Measurements from ENCODE around the gene TBL3. TPM values are rescaled to one million over a fixed set of nuclear protein-coding genes. Genes with fewer than 3 reads are reported as not detected.

TBL3 gene
- total RNA-seq, 2 experiments from 2014 or later, result 29.4 to 30.7 TPM

DNA sequence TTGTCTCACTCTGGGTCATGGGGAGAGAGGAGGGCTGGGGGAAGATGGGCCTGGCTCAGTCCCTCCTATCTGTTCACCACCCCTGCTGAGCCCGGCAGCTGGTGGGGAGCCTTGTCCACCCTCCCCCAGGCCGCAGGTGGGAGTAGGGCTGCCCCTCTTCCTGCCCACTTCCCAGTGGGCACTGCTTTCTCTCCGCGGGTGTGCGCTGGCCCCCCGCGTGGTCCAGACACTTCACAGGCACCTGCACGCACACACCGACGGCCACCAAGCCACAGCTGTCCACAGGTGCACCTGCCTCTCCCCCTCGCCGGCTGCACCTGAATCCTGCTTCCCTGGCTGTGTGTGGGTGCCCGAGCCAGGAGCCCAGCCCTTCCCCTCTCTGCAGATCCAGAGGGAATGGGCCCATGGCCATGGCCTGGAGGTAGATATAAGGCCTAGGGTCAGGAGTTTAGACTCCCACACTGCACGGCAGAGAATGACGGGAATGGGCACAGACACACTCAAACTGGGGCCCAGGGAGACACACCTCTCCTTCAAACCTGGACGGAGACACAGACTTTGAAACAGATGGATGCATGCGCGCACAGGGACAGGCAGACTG lies 56.9 kb downstream of the TBL3 start:
- DNase-seq, result no peak
- Mint-ChIP-seq H3K27me3 (peaks cover 11% of the 10 kb centered on the region), H3K9me3 (no peaks in the 10 kb centered on the region), H3K4me1 (peaks cover 7% of the 10 kb centered on the region), H3K36me3 (no peaks in the 10 kb centered on the region), H3K4me3 (no peak overlapping the region), H3K27ac (no peak overlapping the region)
- POLR2A ChIA-PET, result interaction anchor here (0.8 kb wide), 1 partner anchor 127 kb away, joined by 3 read pairs; the partner anchor contains the start of gene TRAF7
- ATAC-seq (ENCODE audit: low read depth), result no peak

DNA sequence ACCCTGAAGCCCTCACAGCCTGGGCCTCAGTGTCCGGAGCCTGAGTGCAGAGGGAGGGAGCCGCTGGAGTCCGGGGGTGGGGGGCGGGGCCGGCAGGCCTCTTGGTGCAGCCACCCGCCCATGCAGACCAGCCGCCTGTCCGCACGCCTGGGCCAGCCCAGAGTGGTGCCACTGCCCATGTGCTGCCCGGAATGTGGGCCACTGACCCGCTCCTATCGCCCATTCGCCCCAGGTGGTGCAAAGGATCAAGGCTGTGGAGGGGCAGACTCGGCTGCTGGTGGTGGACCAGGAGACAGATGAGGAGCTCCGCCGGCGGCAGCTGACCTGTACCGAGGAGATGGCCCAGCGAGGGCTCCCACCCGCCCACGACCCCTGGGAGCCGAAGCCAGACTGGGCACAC lies 57.5 kb downstream of the TBL3 start:
- no peak overlapping the region for H3K27ac Mint-ChIP-seq
- no peaks in the 10 kb centered on the region for H3K36me3 Mint-ChIP-seq
- no peaks in the 10 kb centered on the region for H3K9me3 Mint-ChIP-seq
- POLR2A ChIA-PET, result no interaction called here
- ATAC-seq (ENCODE audit: low read depth) (no peak), DNase-seq (no peak)
- peaks cover 3% of the 10 kb centered on the region for H3K4me1 Mint-ChIP-seq
- no peak overlapping the region for H3K4me3 Mint-ChIP-seq
- H3K27me3 Mint-ChIP-seq, result peaks cover 11% of the 10 kb centered on the region

DNA sequence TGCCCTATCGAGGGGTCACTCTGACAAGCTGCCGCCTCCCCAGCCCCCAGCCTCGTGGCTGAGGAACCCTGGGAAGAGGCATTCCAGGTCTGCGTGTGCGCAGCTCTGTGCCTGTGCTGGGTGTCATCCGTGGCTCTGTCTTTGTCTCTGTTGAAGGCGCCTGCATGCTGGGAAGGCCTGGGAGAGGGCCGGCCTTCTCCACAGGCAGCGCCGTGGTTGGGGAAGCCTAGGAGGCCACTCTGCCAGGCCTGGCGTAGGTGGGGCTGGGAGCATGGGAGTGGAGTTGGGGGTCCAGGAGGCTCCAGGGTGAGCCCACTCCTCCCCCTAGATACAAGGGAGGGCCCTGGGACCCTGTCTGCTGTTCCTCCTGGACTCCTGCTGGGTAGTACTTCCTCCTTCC lies 58.2 kb downstream of the TBL3 start:
- Mint-ChIP-seq H3K4me3 (no peak overlapping the region), H3K9me3 (no peaks in the 10 kb centered on the region), H3K36me3 (no peaks in the 10 kb centered on the region), H3K4me1 (peaks cover 3% of the 10 kb centered on the region), H3K27me3 (peaks cover 8% of the 10 kb centered on the region), H3K27ac (no peak overlapping the region)
- ATAC-seq (ENCODE audit: low read depth) (no peak), DNase-seq (no peak)
- POLR2A ChIA-PET, result no interaction called here

DNA sequence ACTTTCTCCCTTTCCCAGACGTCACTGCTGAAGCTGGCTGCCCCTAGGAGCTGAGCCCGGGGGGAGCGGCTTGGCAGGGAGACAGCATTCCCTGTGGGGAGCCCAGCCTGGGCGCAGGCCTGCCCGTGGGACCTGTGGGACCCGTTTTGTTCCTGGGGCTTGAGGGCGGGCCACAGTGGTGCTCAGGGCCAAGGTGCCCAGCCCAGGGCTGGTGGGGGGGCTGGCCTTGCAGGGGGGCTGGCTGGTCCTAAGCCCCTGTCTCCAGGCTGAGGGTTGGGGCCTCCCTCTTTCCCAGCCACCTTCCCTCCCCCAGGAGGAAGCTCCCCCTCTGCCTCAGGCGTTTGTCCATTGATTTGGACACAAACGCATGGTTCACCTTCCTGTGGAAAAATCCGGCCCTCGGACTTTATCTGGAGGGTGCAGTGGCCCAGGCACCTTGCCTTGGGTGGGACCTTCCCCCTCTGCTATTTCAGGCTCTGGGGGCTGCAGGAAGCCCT lies 59.3 kb downstream of the TBL3 start:
- ATAC-seq (ENCODE audit: low read depth) (no peak), DNase-seq (peak; percentile 25)
- Mint-ChIP-seq H3K27ac (no peak overlapping the region), H3K36me3 (no peaks in the 10 kb centered on the region), H3K4me3 (no peak overlapping the region), H3K27me3 (peaks cover 4% of the 10 kb centered on the region), H3K9me3 (no peaks in the 10 kb centered on the region), H3K4me1 (peaks cover 3% of the 10 kb centered on the region)
- POLR2A ChIA-PET, result interaction anchor here (1.3 kb wide), 1 partner anchor 124 kb away, joined by 4 read pairs; the partner anchor contains the start of gene TRAF7

Other genes with a start within 250 kb of the TBL3 start
- gene NME3, start 200.5 kb upstream of the TBL3 start, total RNA-seq, result 10 to 100 TPM; 58.1 to 60.9 TPM
- 10 to 100 TPM; 28.7 to 36.3 TPM for gene EME2, start 199.2 kb upstream of the TBL3 start, total RNA-seq
- 100 to 1,000 TPM in 1 of 2 experiments, 10 to 100 TPM in 1; 91.6 to 103 TPM for gene MRPS34, start 198.9 kb upstream of the TBL3 start, total RNA-seq
- 10 to 100 TPM; 67.8 to 74.1 TPM for gene SPSB3, start 189.5 kb upstream of the TBL3 start, total RNA-seq
- 10 to 100 TPM; 55.6 to 55.9 TPM for gene NUBP2, start 189.1 kb upstream of the TBL3 start, total RNA-seq
- gene IGFALS, start 178.3 kb upstream of the TBL3 start, total RNA-seq, result under 1 TPM; 0.23 to 0.55 TPM
- 10 to 100 TPM; 48.7 to 51.6 TPM for gene HAGH, start 145.2 kb upstream of the TBL3 start, total RNA-seq
- gene FAHD1, start 144.8 kb upstream of the TBL3 start, total RNA-seq, result 10 to 100 TPM; 12.0 to 12.2 TPM
- not detected for gene MEIOB, start 99.9 kb upstream of the TBL3 start, total RNA-seq
- gene HS3ST6, start 53.6 kb upstream of the TBL3 start, total RNA-seq, result not detected
- gene MSRB1, start 28.9 kb upstream of the TBL3 start, total RNA-seq, result 10 to 100 TPM; 12.0 to 12.5 TPM
- not detected for gene RPL3L, start 17.4 kb upstream of the TBL3 start, total RNA-seq
- 100 to 1,000 TPM; 108 to 115 TPM for gene NDUFB10, start 12.5 kb upstream of the TBL3 start, total RNA-seq
- 1,000 to 10,000 TPM; 2,404 to 2,409 TPM for gene RPS2, start 7.2 kb upstream of the TBL3 start, total RNA-seq
- gene RNF151, start 5.2 kb upstream of the TBL3 start, total RNA-seq, result not detected
- 1 to 10 TPM in 1 of 2 experiments, under 1 TPM in 1; 0.58 to 1.8 TPM for gene NOXO1, start 9.4 kb downstream of the TBL3 start, total RNA-seq
- gene GFER, start 12.1 kb downstream of the TBL3 start, total RNA-seq, result 10 to 100 TPM; 28.8 to 31.9 TPM
- 1 to 10 TPM; 2.0 to 2.2 TPM for gene SYNGR3, start 17.9 kb downstream of the TBL3 start, total RNA-seq
- gene ZNF598, start 37.8 kb downstream of the TBL3 start, total RNA-seq, result 10 to 100 TPM; 67.8 to 77.1 TPM
- under 1 TPM in 1 of 2 experiments, not detected in 1; 0.42 TPM for gene NPW, start 47.7 kb downstream of the TBL3 start, total RNA-seq
- 1 to 10 TPM; 4.2 to 4.3 TPM for gene NHERF2, start 54.8 kb downstream of the TBL3 start, total RNA-seq
- 10 to 100 TPM; 19.4 to 20.7 TPM for gene NTHL1, start 75.8 kb downstream of the TBL3 start, total RNA-seq
- 100 to 1,000 TPM; 113 to 125 TPM for gene TSC2, start 75.9 kb downstream of the TBL3 start, total RNA-seq
- gene PKD1, start 163.8 kb downstream of the TBL3 start, total RNA-seq, result 10 to 100 TPM; 95.5 to 97.3 TPM
- gene RAB26, start 176.6 kb downstream of the TBL3 start, total RNA-seq, result under 1 TPM; 0.40 to 0.69 TPM
- 10 to 100 TPM; 50.2 to 51.8 TPM for gene TRAF7, start 183.7 kb downstream of the TBL3 start, total RNA-seq
- 1 to 10 TPM in 1 of 2 experiments, under 1 TPM in 1; 0.88 to 1.1 TPM for gene CASKIN1, start 224.6 kb downstream of the TBL3 start, total RNA-seq
- 10 to 100 TPM; 32.1 to 33.1 TPM for gene MLST8, start 233.4 kb downstream of the TBL3 start, total RNA-seq
- gene BRICD5, start 238.8 kb downstream of the TBL3 start, total RNA-seq, result 10 to 100 TPM; 17.3 to 18.4 TPM
- gene PGP, start 242.8 kb downstream of the TBL3 start, total RNA-seq, result 10 to 100 TPM; 22.6 to 23.2 TPM

Data from activated naive CD8-positive, alpha-beta T cell treated with anti-CD3 and anti-CD28 coated beads, Interleukin-2, amount 10 ng/mL, durations not matched to agents 7 days and 5 days (primary cell).